ENCODE measurements around the gene CNOT1. TPM values are rescaled to one million over a fixed set of nuclear protein-coding genes. Genes with fewer than 3 reads are reported as not detected.

Gene CNOT1
- total RNA-seq, 4 donors from 2014 or later, result 93.8 to 124 (median 110) TPM

DNA sequence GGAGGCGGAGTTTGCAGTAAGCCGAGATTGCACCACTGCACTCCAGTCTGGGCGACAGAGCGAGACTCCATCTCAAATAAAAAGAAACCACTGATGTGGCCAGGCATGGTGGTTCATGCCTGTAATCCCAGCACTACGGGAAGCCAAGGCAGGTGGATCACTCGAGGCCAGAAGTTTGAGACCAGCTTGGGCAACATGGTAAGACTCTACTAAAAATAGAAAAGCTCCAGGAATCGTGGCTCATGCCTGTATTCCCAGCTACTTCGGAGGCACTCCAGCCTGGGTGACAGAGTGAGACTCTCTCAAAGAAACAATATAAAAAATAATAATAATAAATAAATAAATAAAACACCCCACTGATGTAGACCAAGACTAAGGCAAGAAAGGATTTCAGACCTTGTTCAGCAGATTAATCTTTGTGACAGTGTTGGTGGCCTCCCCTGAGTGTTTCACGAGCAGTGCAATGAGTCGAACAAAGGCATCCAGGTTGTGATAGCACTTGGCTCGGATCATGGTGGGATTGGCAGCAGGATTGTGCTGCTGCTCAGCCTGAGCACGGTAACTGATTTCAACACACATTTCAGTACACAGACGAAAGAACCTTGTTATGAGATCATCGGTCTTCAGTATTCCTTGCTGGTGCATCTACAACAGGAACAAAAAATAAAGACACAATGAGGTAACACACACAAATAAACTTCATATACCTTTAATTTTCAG, 95.7 kb downstream of the CNOT1 start:
- H3K9me3 ChIP-seq, result no peaks in the 10 kb centered on the region
- ATAC-seq, result no peak
- H3K4me1 ChIP-seq, result no peaks in the 10 kb centered on the region
- 88 to 92% methylated on average over 13 to 14 of the region's 14 CpGs for WGBS, 2 donors (ENCODE audit: low coverage in 1 of 2)
- H3K36me3 ChIP-seq, result peaks cover 26 to 100% of the 10 kb centered on the region in 2 donors
- H3K4me3 ChIP-seq, result no peak overlapping the region
- no peaks in the 10 kb centered on the region for H3K27me3 ChIP-seq
- H3K27ac ChIP-seq, result no peak overlapping the region
- TF ChIP-seq EP300 (IDR thresholded peaks at IDR 0.05) (no peak), POLR2A (IDR thresholded peaks at IDR 0.05) (no peak), POLR2AphosphoS5 (IDR thresholded peaks at IDR 0.05) (no peak), CTCF (IDR thresholded peaks at IDR 0.05) (no peak)

DNA sequence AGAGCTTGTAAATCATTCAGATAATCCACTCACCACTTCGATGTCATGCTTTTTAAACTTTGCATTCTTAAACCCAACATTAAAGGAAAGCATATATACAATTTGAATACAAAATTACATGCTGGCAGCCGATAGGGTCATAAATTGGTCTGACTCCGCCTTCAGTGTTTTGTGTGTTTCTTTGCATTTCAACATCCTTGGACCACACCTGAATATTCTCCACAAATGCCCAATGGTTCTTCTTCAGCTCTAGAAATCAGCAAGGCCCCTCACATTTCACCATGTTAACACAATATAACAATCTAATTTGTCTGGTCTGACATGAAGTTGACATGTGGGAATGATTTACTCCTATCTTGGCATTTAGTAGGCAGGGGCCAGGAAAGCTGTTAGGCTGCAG, 97.2 kb downstream of the CNOT1 start:
- Histone ChIP-seq H3K27ac (no peak overlapping the region), H3K9me3 (no peaks in the 10 kb centered on the region), H3K4me1 (no peaks in the 10 kb centered on the region), H3K4me3 (no peak overlapping the region), H3K27me3 (no peaks in the 10 kb centered on the region), H3K36me3 (peaks cover 17 to 100% of the 10 kb centered on the region in 2 donors)
- 82 to 90% methylated on average over 3 of the region's 3 CpGs for WGBS, 2 donors (ENCODE audit: low coverage in 1 of 2)
- TF ChIP-seq POLR2A (IDR thresholded peaks at IDR 0.05) (no peak), POLR2AphosphoS5 (IDR thresholded peaks at IDR 0.05) (no peak)
- ATAC-seq, result no peak

GRCh38 chr16:58530179-58530578, 99.4 kb downstream of the CNOT1 start:
- no peak overlapping the region for H3K27ac ChIP-seq
- H3K4me3 ChIP-seq, result no peak overlapping the region
- H3K9me3 ChIP-seq, result no peaks in the 10 kb centered on the region
- 90% methylated on average over 2 to 5 of the region's 5 CpGs for WGBS, 2 donors (ENCODE audit: low coverage in 1 of 2)
- no peak for ATAC-seq
- TF ChIP-seq CTCF (IDR thresholded peaks at IDR 0.05), result no peak
- TF ChIP-seq POLR2AphosphoS5 (IDR thresholded peaks at IDR 0.05), result no peak
- no peak for TF ChIP-seq EP300 (IDR thresholded peaks at IDR 0.05)
- TF ChIP-seq POLR2A (IDR thresholded peaks at IDR 0.05), result no peak
- no peaks in the 10 kb centered on the region for H3K27me3 ChIP-seq
- peaks cover 17 to 100% of the 10 kb centered on the region in 2 donors for H3K36me3 ChIP-seq
- H3K4me1 ChIP-seq, result no peaks in the 10 kb centered on the region

DNA sequence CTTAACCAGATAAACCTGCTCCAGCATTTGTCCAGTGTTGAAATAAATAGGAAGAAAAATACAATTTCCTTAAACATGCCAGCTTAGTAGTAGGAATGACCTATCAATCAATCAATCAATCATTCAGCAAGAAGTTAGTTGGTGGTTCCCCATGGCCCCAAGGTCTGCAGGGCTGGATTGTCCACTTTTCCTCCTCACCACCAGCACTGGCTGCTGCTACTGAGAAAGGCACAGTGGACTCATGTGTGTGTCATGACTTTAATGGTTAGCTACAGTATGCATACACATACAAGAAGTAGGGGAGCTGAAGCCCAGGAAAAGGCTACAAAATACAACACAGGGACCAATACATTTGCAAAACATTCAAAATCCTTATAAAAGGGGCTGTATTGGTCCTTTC, 109.9 kb downstream of the CNOT1 start:
- no peak overlapping the region for H3K4me3 ChIP-seq
- peaks cover 0 to 16% (median 5%) of the 10 kb centered on the region in 3 donors for H3K4me1 ChIP-seq
- no peaks in the 10 kb centered on the region for H3K27me3 ChIP-seq
- ATAC-seq, result no peak
- peaks cover 0 to 83% of the 10 kb centered on the region in 2 donors for H3K36me3 ChIP-seq
- H3K27ac ChIP-seq, result no peak overlapping the region
- no peak for TF ChIP-seq POLR2A (IDR thresholded peaks at IDR 0.05)
- TF ChIP-seq CTCF (IDR thresholded peaks at IDR 0.05), result no peak
- no peak for TF ChIP-seq POLR2AphosphoS5 (IDR thresholded peaks at IDR 0.05)
- no peak for TF ChIP-seq EP300 (IDR thresholded peaks at IDR 0.05)
- no peaks in the 10 kb centered on the region for H3K9me3 ChIP-seq

DNA sequence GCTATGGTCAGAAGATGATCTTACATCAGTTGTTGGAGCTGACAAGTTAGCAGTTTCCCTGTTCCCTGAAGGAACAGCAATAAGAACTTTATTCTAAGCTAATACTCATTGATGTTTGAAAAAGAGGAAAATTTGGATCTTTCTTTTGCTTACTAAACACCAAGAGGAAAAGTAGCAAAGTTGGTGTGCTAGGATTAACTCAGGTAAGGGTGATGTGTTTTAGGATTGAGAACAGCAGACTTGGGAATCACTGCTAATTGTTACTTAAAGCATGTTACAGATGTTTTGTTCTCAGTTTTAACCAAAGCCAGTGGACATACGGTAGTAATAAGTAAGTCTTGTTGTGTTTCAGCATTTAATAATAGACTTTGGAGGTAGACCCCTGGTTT, 110.7 kb downstream of the CNOT1 start:
- TF ChIP-seq CTCF (IDR thresholded peaks at IDR 0.05) (no peak), POLR2AphosphoS5 (IDR thresholded peaks at IDR 0.05) (no peak), POLR2A (IDR thresholded peaks at IDR 0.05) (no peak), EP300 (IDR thresholded peaks at IDR 0.05) (no peak)

More for the DNA sequence above, 110.7 kb downstream of the CNOT1 start:
- no peak for ATAC-seq
- Histone ChIP-seq H3K9me3 (no peaks in the 10 kb centered on the region), H3K27ac (no peak overlapping the region), H3K36me3 (peaks cover 0 to 75% of the 10 kb centered on the region in 2 donors), H3K27me3 (no peaks in the 10 kb centered on the region), H3K4me3 (no peak overlapping the region), H3K4me1 (peaks cover 0 to 23% (median 5%) of the 10 kb centered on the region in 3 donors)
- WGBS, 2 donors (ENCODE audit: low coverage in 1 of 2), result 63 to 80% methylated on average over 1 of the region's 1 CpG
